Epithelial cell of proximal tubule (primary cell): Measurements from ENCODE around the gene SNW1. TPM values are rescaled to one million over a fixed set of nuclear protein-coding genes. Genes with fewer than 3 reads are reported as not detected.

Source experiments
- DNase-seq: peaks from one replicate; pipeline ENCODE4 v3.0.0-alpha.2; 2011; ENCODE audit warnings: low read depth
- H3K4me3 ChIP-seq: 2 replicates; pipeline ENCODE4 v1.5.1; 2011; ENCODE audit warnings: low read depth, mild to moderate bottlenecking, low read length
- total RNA-seq: library from RNA; depleted of rRNA; stranded (reverse); fragments of >200 nt; gene quantifications from 2 replicates; pipeline ENCODE4 v1.2.3, GENCODE V29; 2015
- TF ChIP-seq, protein P1 (sequence below): conservative IDR thresholded peaks from 2 replicates; pipeline ENCODE4 v1.5.1; 2012; ENCODE audit warnings: low read depth, mild to moderate bottlenecking, low read length

SNW1 gene
- total RNA-seq = 58.2 and 62.0 TPM in 2 replicates

DNA sequence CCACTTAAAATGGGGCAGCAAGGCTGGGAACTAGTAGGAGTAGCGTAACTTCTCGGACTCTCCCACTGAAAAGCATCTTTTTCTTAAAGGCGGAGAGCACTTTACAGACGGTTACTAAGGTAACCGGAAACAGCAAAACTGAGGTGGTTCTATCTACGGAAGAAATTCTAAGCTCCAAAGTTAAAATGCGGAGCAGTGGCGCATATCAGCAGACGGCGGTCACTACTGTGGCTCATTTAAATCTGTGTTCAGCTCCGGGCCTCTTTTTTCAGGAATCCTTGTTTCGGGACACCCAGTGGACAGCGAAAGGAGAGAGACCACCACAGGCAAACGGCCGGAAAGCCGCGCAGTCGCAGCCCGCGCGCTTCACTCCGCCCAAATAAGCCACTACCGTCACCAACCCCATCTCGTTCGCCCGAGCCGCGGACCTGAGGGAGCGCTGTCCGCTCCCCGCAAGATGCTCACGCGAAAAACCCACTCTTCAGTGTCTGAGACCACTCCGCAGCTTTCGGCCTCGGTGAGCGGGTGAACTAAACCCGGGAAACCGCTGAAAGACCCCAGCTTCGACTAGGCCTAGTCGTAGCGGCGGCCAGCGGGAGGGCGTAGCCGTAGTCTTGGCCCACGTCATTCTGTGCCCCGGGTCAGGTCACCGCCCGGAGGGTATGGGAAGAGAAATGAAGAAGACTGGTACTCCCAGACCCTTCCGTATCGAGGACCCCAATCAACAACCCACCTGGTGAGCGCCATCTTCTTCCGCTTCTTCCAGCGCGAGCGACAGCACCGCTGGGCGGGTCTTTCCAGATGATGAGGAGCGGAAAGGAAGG is at the start of gene SNW1:
Gene SNW1 (minus strand): TSS at position 776 of the 824 bp plus-strand sequence. CDS start 29 bp downstream, at position 747.
- H3K4me3 ChIP-seq = peak within 1 kb of the TSS; percentile 92
- TF ChIP-seq, protein P1, sequence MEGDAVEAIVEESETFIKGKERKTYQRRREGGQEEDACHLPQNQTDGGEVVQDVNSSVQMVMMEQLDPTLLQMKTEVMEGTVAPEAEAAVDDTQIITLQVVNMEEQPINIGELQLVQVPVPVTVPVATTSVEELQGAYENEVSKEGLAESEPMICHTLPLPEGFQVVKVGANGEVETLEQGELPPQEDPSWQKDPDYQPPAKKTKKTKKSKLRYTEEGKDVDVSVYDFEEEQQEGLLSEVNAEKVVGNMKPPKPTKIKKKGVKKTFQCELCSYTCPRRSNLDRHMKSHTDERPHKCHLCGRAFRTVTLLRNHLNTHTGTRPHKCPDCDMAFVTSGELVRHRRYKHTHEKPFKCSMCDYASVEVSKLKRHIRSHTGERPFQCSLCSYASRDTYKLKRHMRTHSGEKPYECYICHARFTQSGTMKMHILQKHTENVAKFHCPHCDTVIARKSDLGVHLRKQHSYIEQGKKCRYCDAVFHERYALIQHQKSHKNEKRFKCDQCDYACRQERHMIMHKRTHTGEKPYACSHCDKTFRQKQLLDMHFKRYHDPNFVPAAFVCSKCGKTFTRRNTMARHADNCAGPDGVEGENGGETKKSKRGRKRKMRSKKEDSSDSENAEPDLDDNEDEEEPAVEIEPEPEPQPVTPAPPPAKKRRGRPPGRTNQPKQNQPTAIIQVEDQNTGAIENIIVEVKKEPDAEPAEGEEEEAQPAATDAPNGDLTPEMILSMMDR = no peak

DNA sequence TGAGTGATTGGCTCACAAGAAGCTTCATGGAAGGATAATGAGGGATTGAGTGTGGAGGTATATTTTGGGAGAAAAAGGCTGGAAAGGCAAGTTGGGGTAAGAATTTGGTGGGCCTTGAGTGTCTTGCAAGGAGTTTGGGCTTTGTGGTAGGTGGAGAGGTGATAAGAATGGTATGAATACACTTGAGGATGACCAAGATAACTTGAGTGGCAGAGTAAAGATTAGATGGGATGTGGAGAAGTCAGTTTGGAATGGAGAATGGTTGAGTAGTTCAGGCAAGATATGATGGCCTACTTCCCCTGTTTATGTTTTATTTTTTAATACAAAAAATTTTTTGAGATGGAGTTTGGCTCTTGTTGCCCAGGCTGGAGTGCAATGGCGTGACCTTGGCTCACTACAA is 48.1 kb upstream of the SNW1 start:
- H3K4me3 ChIP-seq = no peak overlapping the region
- no peak for DNase-seq
- TF ChIP-seq, protein P1 = no peak

More for the DNA sequence above, at the start of gene SNW1:
- no peak for DNase-seq

DNA sequence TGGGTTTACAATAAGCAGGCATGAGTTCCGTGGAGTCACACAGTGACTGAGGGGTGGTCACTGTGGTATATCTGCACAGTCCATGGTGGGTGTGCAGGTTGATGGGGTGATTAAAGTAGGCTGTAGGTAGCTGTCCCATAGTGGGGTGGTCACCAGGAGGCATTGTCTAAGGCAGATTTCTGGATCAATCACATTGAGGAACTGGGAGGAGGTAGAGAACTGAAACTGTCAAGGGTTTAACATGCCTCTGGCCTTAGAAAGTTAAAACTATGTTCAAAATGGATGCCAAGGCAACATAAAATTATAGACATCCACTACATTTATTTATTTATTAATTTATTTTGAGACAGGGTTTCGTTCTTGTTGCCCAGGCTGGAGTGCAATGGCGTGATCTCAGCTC is 47.3 kb upstream of the SNW1 start:
- DNase-seq = no peak
- no peak overlapping the region for H3K4me3 ChIP-seq

DNA sequence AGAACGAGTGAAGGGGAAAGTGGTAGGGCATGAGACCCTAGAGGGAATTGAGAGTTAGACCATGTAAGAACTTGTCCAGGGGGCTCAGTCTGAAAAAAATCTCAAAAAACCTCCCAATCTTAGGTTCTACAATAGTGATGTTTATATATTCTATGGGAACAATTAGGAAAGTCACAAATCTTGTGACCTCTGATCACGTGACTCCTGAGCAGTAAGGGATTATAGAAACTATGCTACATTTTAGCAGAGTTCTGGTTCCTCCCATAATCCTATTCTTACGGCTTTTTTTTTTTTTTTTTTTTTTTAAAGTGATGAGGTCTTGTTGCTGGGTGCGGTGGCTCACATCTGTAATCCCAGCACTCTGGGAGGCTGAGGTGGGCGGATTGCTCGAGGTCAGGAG is 44.8 kb upstream of the SNW1 start:
- TF ChIP-seq, protein P1 = no peak
- H3K4me3 ChIP-seq = no peak overlapping the region
- no peak for DNase-seq

More for the DNA sequence above, 47.3 kb upstream of the SNW1 start:
- TF ChIP-seq, protein P1 = no peak

DNA sequence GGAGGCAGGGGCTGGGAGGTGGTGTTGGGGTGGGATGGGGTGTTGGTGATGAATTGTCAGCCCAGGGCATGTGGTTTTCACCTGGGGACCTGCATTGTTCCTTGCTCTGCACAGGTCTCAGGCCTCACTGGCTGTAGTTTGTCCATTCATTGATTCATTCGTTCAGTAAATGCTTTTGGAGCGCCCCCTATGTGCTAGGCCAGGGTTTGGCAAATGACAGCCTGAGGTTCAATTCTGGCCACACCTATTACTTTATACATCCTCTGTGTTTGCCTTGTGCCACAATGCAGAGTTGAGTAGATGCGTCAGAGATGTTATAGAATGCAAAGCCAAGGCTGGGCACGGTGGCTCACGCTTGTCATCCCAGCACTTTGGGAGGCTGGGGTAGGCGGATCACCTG is 43.6 kb upstream of the SNW1 start:
- H3K4me3 ChIP-seq = no peak overlapping the region
- DNase-seq = no peak
- TF ChIP-seq, protein P1 = peak; percentile 54

DNA sequence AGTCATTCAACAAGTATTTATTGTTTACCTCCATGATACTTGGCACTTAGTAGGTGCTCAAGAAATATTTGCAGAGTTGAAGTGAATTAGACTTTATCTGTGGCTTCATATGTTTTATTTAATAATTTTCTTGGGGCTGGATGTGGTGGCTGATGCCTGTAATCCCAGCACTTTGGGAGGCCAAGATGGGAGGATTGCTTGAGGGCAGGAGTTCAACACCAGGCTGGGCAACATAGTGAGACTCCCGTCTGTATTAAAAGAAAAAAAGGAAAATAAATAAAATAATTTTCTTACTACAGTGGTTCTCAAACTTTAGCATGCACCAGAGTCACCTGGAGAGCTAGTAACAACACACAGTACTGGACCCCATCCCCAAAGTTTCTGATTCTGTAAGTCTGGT is 39.9 kb upstream of the SNW1 start:
- TF ChIP-seq, protein P1 = no peak
- peak overlapping the region; percentile 79 for H3K4me3 ChIP-seq
- DNase-seq = no peak
